ENCODE results near the gene IL19. TPM values are rescaled to one million over a fixed set of nuclear protein-coding genes. Genes with fewer than 3 reads are reported as not detected.

The IL19 gene
- total and polyA plus RNA-seq, 2 of the 13 experiments (the other 11 are each of a cell fraction or from before 2014, with no cell fraction given): not detected

DNA sequence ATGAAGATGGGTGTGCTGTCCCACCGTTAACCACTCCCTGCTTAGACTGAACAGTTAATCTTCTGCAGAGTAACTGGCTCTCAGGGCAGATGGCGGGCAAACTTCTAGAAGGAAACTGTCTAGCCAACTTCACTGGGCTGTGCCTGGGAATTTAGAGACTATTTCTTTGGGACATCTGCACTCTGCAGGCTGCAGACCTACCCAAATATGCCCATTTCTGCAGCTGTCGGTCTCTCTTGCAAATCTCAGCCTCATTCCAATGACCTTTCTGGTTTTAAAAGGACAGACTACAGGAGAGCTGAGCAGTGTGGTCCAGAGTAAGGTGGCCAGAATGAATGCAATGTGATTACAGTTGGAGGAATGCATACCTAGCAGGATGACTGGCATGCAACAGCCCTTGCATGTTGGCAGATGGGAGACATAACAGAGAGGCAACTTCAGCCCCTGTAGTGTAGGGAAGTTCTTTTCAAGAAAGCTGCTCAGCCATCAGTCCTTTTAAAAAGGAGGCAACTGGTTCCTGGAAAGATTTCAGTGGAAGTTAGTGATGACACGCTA, 68.5 kb downstream of the IL19 start:
- no peaks in the 10 kb centered on the region for H3K36me3 ChIP-seq (replicated peaks in 1 of 2; ENCODE audit: control insufficient read depth in 1 of 2, insufficient read depth in 2 of 2, low read length in 2 of 2)
- no peaks in the 10 kb centered on the region for H3K4me1 ChIP-seq (ENCODE audit: insufficient read depth, low read length)
- H4K20me1 ChIP-seq (ENCODE audit: insufficient read depth, low read length): no peaks in the 10 kb centered on the region
- in situ Hi-C loops (cut with HindIII; ENCODE audit: extremely low pct_ligation_motif_present, low pct_unique_long_range_greater_than_20kb) (no loop called here), intact Hi-C loops (cut with micrococcal nuclease; ENCODE audit: unreplicated experiment) (no loop called here)
- ATAC-seq (no peak), FAIRE-seq (no peak), DNase-seq (ENCODE audit: low spot score) (no peak)
- H3K27me3 ChIP-seq (ENCODE audit: control insufficient read depth in 1 of 2, insufficient read depth in 2 of 2, low read length in 2 of 2): peaks cover 0 to 34% of the 10 kb centered on the region in 2 experiments; a peak in 3 of 5 replicates
- BruUV-seq (replicated peaks): no TSS peak
- no peak overlapping the region for H3K4me2 ChIP-seq (ENCODE audit: low read depth, low read length)
- no peak overlapping the region for H2AFZ ChIP-seq (ENCODE audit: low read length)
- H3K4me3 ChIP-seq (replicated peaks in 1 of 3; ENCODE audit: insufficient read depth in 1 of 3, low read depth in 2 of 3, low read length in 3 of 3): no peak overlapping the region
- ChIA-PET CTCF (ENCODE audit: low intra/inter-chr PET ratio, low total read pairs) (no interaction called here), POLR2A (no interaction called here)
- H3K9ac ChIP-seq (ENCODE audit: insufficient read depth, low read depth, low read length): no peak overlapping the region
- no peaks in the 10 kb centered on the region for H3K79me2 ChIP-seq (ENCODE audit: insufficient read depth, low read length)
- 0% methylated on average over 2 of the region's 4 CpGs for whole genome bisulfite sequencing (ENCODE audit: low lambda C conversion rate)
- TF ChIP-seq, protein P1, sequence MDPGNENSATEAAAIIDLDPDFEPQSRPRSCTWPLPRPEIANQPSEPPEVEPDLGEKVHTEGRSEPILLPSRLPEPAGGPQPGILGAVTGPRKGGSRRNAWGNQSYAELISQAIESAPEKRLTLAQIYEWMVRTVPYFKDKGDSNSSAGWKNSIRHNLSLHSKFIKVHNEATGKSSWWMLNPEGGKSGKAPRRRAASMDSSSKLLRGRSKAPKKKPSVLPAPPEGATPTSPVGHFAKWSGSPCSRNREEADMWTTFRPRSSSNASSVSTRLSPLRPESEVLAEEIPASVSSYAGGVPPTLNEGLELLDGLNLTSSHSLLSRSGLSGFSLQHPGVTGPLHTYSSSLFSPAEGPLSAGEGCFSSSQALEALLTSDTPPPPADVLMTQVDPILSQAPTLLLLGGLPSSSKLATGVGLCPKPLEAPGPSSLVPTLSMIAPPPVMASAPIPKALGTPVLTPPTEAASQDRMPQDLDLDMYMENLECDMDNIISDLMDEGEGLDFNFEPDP (CRISPR knock-in tag; conservative IDR thresholded peaks at IDR 0.05): no peak
- TF ChIP-seq ERF (CRISPR knock-in tag; IDR thresholded peaks at IDR 0.05) (no peak), BRD4 (CRISPR knock-in tag; IDR thresholded peaks at IDR 0.05) (no peak), ZC3H4 (CRISPR knock-in tag; IDR thresholded peaks at IDR 0.05; ENCODE audit: borderline replicate concordance) (no peak), ZFP36L1 (CRISPR knock-in tag; IDR thresholded peaks at IDR 0.05) (no peak), MTF2 (CRISPR knock-in tag; IDR thresholded peaks at IDR 0.05; ENCODE audit: borderline replicate concordance) (no peak), NFYC (CRISPR knock-in tag; IDR thresholded peaks at IDR 0.05) (no peak), CENPT (CRISPR knock-in tag; IDR thresholded peaks at IDR 0.05; ENCODE audit: low read depth) (no peak), STAG1 (CRISPR knock-in tag; IDR thresholded peaks at IDR 0.05) (no peak), ZNF773 (CRISPR knock-in tag; IDR thresholded peaks at IDR 0.05; ENCODE audit: borderline replicate concordance) (no peak), NRL (CRISPR knock-in tag; IDR thresholded peaks at IDR 0.05; ENCODE audit: borderline replicate concordance) (no peak), ZNF468 (CRISPR knock-in tag; IDR thresholded peaks at IDR 0.05) (no peak), ZNF572 (CRISPR knock-in tag; IDR thresholded peaks at IDR 0.05) (no peak)
- no peaks in the 10 kb centered on the region for H3K9me3 ChIP-seq (ENCODE audit: low read length)
- H3K27ac ChIP-seq (ENCODE audit: extremely low read length, insufficient read depth, low read length): no peak overlapping the region
